Endothelial cell of umbilical vein (primary cell): ENCODE measurements around the gene MAP1LC3C. TPM values are rescaled to one million over a fixed set of nuclear protein-coding genes. Genes with fewer than 3 reads are reported as not detected.

Experiments
- BruUV-seq: library from RNA; stranded (reverse); fragments of 400-500 nt; replicated peaks from 2 replicates; lab custom pipeline; 2021; lab: Mats Ljungman, UMichigan
- CTCF ChIA-PET: fragments of 300-600, 350-600 bp; sonication (Branson Sonifier 250); formaldehyde crosslinking; loops from one replicate; lab custom pipeline; 2021; ENCODE audit warnings: antibody characterized with exemption, inconsistent platforms; lab: Charles Lee
- POLR2A ChIA-PET: fragments of 300-600, 350-600 bp; sonication (Branson Sonifier 250); formaldehyde crosslinking; loops from one replicate; lab custom pipeline; 2021; ENCODE audit warnings: antibody characterized with exemption, inconsistent platforms; lab: Charles Lee
- DNase-seq: peaks from one replicate; pipeline ENCODE4 v3.0.0-alpha.2; 2011; ENCODE audit warnings: low read depth, low spot score
- FAIRE-seq: peaks from 2 replicates; lab custom pipeline; 2011; peaks lifted over from hg19 to GRCh38; lab: Jason Lieb, UNC
- H2AFZ ChIP-seq: 2 replicates; pipeline ENCODE4 v1.6.0; 2012; ENCODE audit warnings: low read depth, low read length, control low read depth, inconsistent platforms
- H3K27ac ChIP-seq: 2 replicates; pipeline ENCODE4 v1.5.1; 2011; ENCODE audit warnings: low read depth, mild to moderate bottlenecking, control low read depth, low read length, moderate library complexity; ENCODE audit not compliant: insufficient read depth
- H3K27me3 ChIP-seq, 2 experiments: 2 replicates each; pipeline versions ENCODE4 v1.6.0 to v1.6.1; 2011; ENCODE audit warnings: low read length in 2 of 2, mixed read lengths in 1 of 2; ENCODE audit not compliant: control insufficient read depth in 2 of 2, insufficient read depth in 2 of 2
- H3K36me3 ChIP-seq, 2 experiments: 2 replicates in 1 of 2; 3 replicates in 1 of 2; pipeline ENCODE4 v1.5.1; 2011; ENCODE audit warnings: low read length in 2 of 2, mild to moderate bottlenecking in 1 of 2, moderate library complexity in 1 of 2; ENCODE audit not compliant: control insufficient read depth in 2 of 2, insufficient read depth in 2 of 2; ENCODE audit errors: extremely low read depth in 1 of 2
- H3K4me1 ChIP-seq: 3 replicates; pipeline ENCODE4 v1.5.1; 2011; ENCODE audit warnings: mild to moderate bottlenecking, low read length; ENCODE audit not compliant: control insufficient read depth, insufficient read depth; ENCODE audit errors: extremely low read depth
- H3K4me2 ChIP-seq: 2 replicates; pipeline ENCODE4 v1.6.1; 2011; ENCODE audit warnings: low read length, control low read depth, mixed read lengths; ENCODE audit not compliant: insufficient read depth
- H3K4me3 ChIP-seq, 3 experiments: fragments of 200-600 bp in 1 of 3; sonication (generic), shearing (Covaris generic) in 1 of 3; replicated peaks in 1 of 3; 2 replicates each; pipeline ENCODE4 v1.5.1; 2011 to 2016; ENCODE audit warnings: control low read depth in 3 of 3, low read length in 3 of 3, mild to moderate bottlenecking in 2 of 3, inconsistent platforms in 1 of 3, low read depth in 1 of 3, moderate library complexity in 1 of 3; ENCODE audit not compliant: insufficient read depth in 1 of 3
- H3K79me2 ChIP-seq: 2 replicates; pipeline ENCODE4 v1.6.0; 2012; ENCODE audit warnings: low read length, inconsistent platforms; ENCODE audit not compliant: control insufficient read depth, insufficient read depth
- H3K9ac ChIP-seq: replicated peaks from 2 replicates; pipeline ENCODE3; 2011; ENCODE audit warnings: low read length, control low read depth; ENCODE audit not compliant: insufficient read depth; ENCODE audit errors: extremely low read depth
- H3K9me1 ChIP-seq: replicated peaks from 3 replicates; pipeline ENCODE4 v1.6.0; 2011; ENCODE audit warnings: mild to moderate bottlenecking, low read length; ENCODE audit not compliant: control insufficient read depth, insufficient read depth; ENCODE audit errors: extremely low read depth
- H3K9me3 ChIP-seq: replicated peaks from 2 replicates; pipeline ENCODE4 v1.5.1; 2012; ENCODE audit warnings: low read length, inconsistent platforms; ENCODE audit not compliant: control insufficient read depth, insufficient read depth
- H4K20me1 ChIP-seq: replicated peaks from 2 replicates; pipeline ENCODE3; 2011; ENCODE audit warnings: mild to moderate bottlenecking, low read length; ENCODE audit not compliant: control insufficient read depth, insufficient read depth; ENCODE audit errors: extremely low read depth
- EZH2 ChIP-seq: IDR thresholded peaks from 2 replicates; pipeline ENCODE4 v1.6.1; 2012; ENCODE audit warnings: borderline replicate concordance, low read depth, mild to moderate bottlenecking, moderate library complexity, low read length, inconsistent platforms; ENCODE audit not compliant: severe bottlenecking
- FOS ChIP-seq: IDR thresholded peaks from 2 replicates; pipeline ENCODE4 v1.6.1; 2011; ENCODE audit warnings: mild to moderate bottlenecking, low read length, moderate library complexity, borderline replicate concordance; ENCODE audit not compliant: insufficient read depth
- GATA2 ChIP-seq: IDR thresholded peaks from 2 replicates; pipeline ENCODE4 v1.7.0; 2011; ENCODE audit warnings: low read depth, mild to moderate bottlenecking, moderate library complexity, mixed read lengths, low read length; ENCODE audit not compliant: insufficient read length, insufficient read depth
- MYC ChIP-seq: IDR thresholded peaks from one replicate; pipeline ENCODE4 v1.6.1; 2011; ENCODE audit warnings: mild to moderate bottlenecking, low read depth, low read length
- POLR2A ChIP-seq: IDR thresholded peaks from 2 replicates; pipeline ENCODE4 v1.6.1; 2012; ENCODE audit warnings: low read depth, mild to moderate bottlenecking, control low read depth, low read length
- POLR2AphosphoS5 ChIP-seq: IDR thresholded peaks from 2 replicates; pipeline ENCODE4 v1.6.1; 2012; ENCODE audit warnings: low read depth, mild to moderate bottlenecking, control low read depth, low read length, moderate library complexity; ENCODE audit not compliant: insufficient read depth
- dilution Hi-C: fragments of 300-500 bp; cut with MboI; formaldehyde crosslinking; loops from one replicate; pipeline ENCODE4 v1.15.0; 2019; ENCODE audit warnings: low sequenced_read_pairs; ENCODE audit not compliant: extremely low pct_ligation_motif_present
- intact Hi-C: fragments of 100-400 bp; cut with micrococcal nuclease; formaldehyde crosslinking; loops from one replicate; pipeline ENCODE4 v1.10.0; 2022
- polyA plus RNA-seq, 4 experiments: library from polyadenylated mRNA; depleted of rRNA in 3 of 4; stranded (reverse) in 3 of 4; unstranded in 1 of 4; fragments of >200 nt; gene quantifications; 2 replicates each; pipeline versions ENCODE4 v1.2.1 to v1.2.3, GENCODE V29; 2011 to 2012; ENCODE audit warnings: missing spikeins in 1 of 4
- total RNA-seq: library from RNA; stranded (reverse); gene quantifications from 2 replicates; pipeline ENCODE4 v1.2.3, GENCODE V29; 2021
- TF ChIP-seq, protein P1 (sequence below), 2 donors: IDR thresholded peaks; 1 replicate in 1 of 2; 2 replicates in 1 of 2; pipeline ENCODE4 v1.5.1; 2011; ENCODE audit warnings: low read length in 2 of 2, mild to moderate bottlenecking in 2 of 2, moderate library complexity in 2 of 2, control low read depth in 1 of 2, inconsistent platforms in 1 of 2, low read depth in 1 of 2; ENCODE audit not compliant: insufficient read depth in 1 of 2; ENCODE audit errors: extremely low read depth in 1 of 2
- TF ChIP-seq, protein P2 (sequence below): IDR thresholded peaks from 2 replicates; pipeline ENCODE4 v1.6.1; 2011; ENCODE audit not compliant: insufficient read depth, insufficient read length

The MAP1LC3C gene
- total and polyA plus RNA-seq, 2 donors (not counting 3 experiments of a cell fraction or from before 2014, with no cell fraction given) = not detected

GRCh38 chr1:241994171-241994570, 4.7 kb downstream of the MAP1LC3C start:
- Histone ChIP-seq H3K27me3 (no peaks in the 10 kb centered on the region), H3K9me1 (no peaks in the 10 kb centered on the region), H3K27ac (no peak overlapping the region), H3K4me2 (no peak overlapping the region), H3K79me2 (no peaks in the 10 kb centered on the region), H3K9me3 (no peaks in the 10 kb centered on the region), H3K9ac (no peak overlapping the region), H4K20me1 (no peaks in the 10 kb centered on the region), H3K4me3 (no peak overlapping the region), H2AFZ (no peak overlapping the region), H3K4me1 (peaks cover 4% of the 10 kb centered on the region), H3K36me3 (no peaks in the 10 kb centered on the region)
- no TSS peak for BruUV-seq
- DNase-seq (no peak), FAIRE-seq (no peak)
- no peak for TF ChIP-seq POLR2AphosphoS5
- no peak for TF ChIP-seq GATA2
- no peak for TF ChIP-seq EZH2
- TF ChIP-seq POLR2A = no peak
- TF ChIP-seq, protein P1, sequence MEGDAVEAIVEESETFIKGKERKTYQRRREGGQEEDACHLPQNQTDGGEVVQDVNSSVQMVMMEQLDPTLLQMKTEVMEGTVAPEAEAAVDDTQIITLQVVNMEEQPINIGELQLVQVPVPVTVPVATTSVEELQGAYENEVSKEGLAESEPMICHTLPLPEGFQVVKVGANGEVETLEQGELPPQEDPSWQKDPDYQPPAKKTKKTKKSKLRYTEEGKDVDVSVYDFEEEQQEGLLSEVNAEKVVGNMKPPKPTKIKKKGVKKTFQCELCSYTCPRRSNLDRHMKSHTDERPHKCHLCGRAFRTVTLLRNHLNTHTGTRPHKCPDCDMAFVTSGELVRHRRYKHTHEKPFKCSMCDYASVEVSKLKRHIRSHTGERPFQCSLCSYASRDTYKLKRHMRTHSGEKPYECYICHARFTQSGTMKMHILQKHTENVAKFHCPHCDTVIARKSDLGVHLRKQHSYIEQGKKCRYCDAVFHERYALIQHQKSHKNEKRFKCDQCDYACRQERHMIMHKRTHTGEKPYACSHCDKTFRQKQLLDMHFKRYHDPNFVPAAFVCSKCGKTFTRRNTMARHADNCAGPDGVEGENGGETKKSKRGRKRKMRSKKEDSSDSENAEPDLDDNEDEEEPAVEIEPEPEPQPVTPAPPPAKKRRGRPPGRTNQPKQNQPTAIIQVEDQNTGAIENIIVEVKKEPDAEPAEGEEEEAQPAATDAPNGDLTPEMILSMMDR (IDR thresholded peaks at IDR 0.05; ENCODE audit: extremely low read depth in 1 of 2, insufficient read depth in 1 of 2, low read depth in 1 of 2, low read length in 2 of 2) = no peak
- no peak for TF ChIP-seq MYC
- TF ChIP-seq, protein P2, sequence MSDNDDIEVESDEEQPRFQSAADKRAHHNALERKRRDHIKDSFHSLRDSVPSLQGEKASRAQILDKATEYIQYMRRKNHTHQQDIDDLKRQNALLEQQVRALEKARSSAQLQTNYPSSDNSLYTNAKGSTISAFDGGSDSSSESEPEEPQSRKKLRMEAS = no peak
- TF ChIP-seq FOS = no peak
- dilution Hi-C loops (no loop called here), intact Hi-C loops (no loop called here)
- ChIA-PET POLR2A (no interaction called here), CTCF (interaction anchor here (0.7 to 1.6 kb wide), 3 partner anchors 8 to 135 kb away, joined by 3 to 8 read pairs (median 4); no protein-coding TSS in a partner anchor)
